HepG2 (cell line): ENCODE data around the gene DPYD. TPM values are rescaled to one million over a fixed set of nuclear protein-coding genes. Genes with fewer than 3 reads are reported as not detected.

ENCODE experiments used
- ATAC-seq: fragments of 200-7000 bp; cut with Tn5 transposase; 3 replicates; pipeline ENCODE4 v1.9.1; 2020; ENCODE audit warnings: mild to moderate bottlenecking, moderate library complexity
- BruUV-seq: library from RNA; stranded (reverse); fragments of 400-500 nt; replicated peaks from 2 replicates; lab custom pipeline; 2021; lab: Mats Ljungman, UMichigan
- CTCF ChIA-PET: fragments of 300-600 bp; formaldehyde crosslinking; extraction: SDS; loops from one replicate; lab custom pipeline; 2021; ENCODE audit warnings: low total read pairs, inconsistent platforms, low intra/inter-chr PET ratio; lab: Yijun Ruan, JAX
- POLR2A ChIA-PET: fragments of 350-600 bp; sonication (Branson Sonifier 250); formaldehyde crosslinking; loops from one replicate; lab custom pipeline; 2020; ENCODE audit warnings: antibody characterized with exemption, inconsistent platforms; lab: Yijun Ruan, JAX
- DNase-seq: peaks from one replicate; pipeline ENCODE4 v3.0.0-alpha.2; 2015; ENCODE audit warnings: low spot score
- FAIRE-seq: peaks from 3 replicates; lab custom pipeline; 2011; peaks lifted over from hg19 to GRCh38; lab: Jason Lieb, UNC
- H2AFZ ChIP-seq: one replicate; pipeline ENCODE4 v1.6.1; 2011; ENCODE audit warnings: low read length, inconsistent platforms
- H3K27ac ChIP-seq: fragments of 300-600 bp; 3 replicates; pipeline ENCODE4 v1.8.0; 2011; ENCODE audit warnings: mixed run types, mild to moderate bottlenecking, mixed read lengths, low read length, inconsistent platforms; ENCODE audit not compliant: insufficient read depth; ENCODE audit errors: extremely low read length
- H3K27me3 ChIP-seq, 2 experiments: fragments of 200-600 bp in 1 of 2; 2 replicates in 1 of 2; 3 replicates in 1 of 2; pipeline versions ENCODE4 v1.6.0 to v1.8.0; 2011; ENCODE audit warnings: low read length in 2 of 2, mild to moderate bottlenecking in 2 of 2, moderate library complexity in 2 of 2, inconsistent platforms in 1 of 2; ENCODE audit not compliant: insufficient read depth in 2 of 2, control insufficient read depth in 1 of 2
- H3K36me3 ChIP-seq, 2 experiments: fragments of 200-600 bp in 1 of 2; replicated peaks in 1 of 2; 2 replicates in 1 of 2; 3 replicates in 1 of 2; pipeline versions ENCODE4 v1.5.1 to v1.8.0; 2011; ENCODE audit warnings: low read length in 2 of 2, inconsistent platforms in 1 of 2; ENCODE audit not compliant: insufficient read depth in 2 of 2, control insufficient read depth in 1 of 2
- H3K4me1 ChIP-seq: 2 replicates; pipeline ENCODE4 v1.5.1; 2012; ENCODE audit warnings: low read length, inconsistent platforms; ENCODE audit not compliant: insufficient read depth
- H3K4me2 ChIP-seq: 2 replicates; pipeline ENCODE4 v1.6.0; 2011; ENCODE audit warnings: low read depth, low read length, inconsistent platforms
- H3K4me3 ChIP-seq, 3 experiments: fragments of 200-600 bp in 1 of 3; sonication (generic), shearing (Covaris generic) in 1 of 3; replicated peaks in 1 of 3; 2 replicates each; pipeline ENCODE4 v1.5.1; 2011 to 2016; ENCODE audit warnings: low read length in 3 of 3, inconsistent platforms in 2 of 3, low read depth in 2 of 3, mild to moderate bottlenecking in 2 of 3, control low read depth in 1 of 3, mixed read lengths in 1 of 3; ENCODE audit not compliant: insufficient read depth in 1 of 3
- H3K79me2 ChIP-seq: one replicate; pipeline ENCODE4 v1.6.1; 2011; ENCODE audit warnings: low read length, inconsistent platforms; ENCODE audit not compliant: insufficient read depth
- H3K9ac ChIP-seq: 2 replicates; pipeline ENCODE4 v1.6.0; 2011; ENCODE audit warnings: mild to moderate bottlenecking, low read depth, low read length, inconsistent platforms; ENCODE audit not compliant: insufficient read depth
- H3K9me3 ChIP-seq: 2 replicates; pipeline ENCODE4 v1.5.1; 2012; ENCODE audit warnings: mild to moderate bottlenecking, low read length
- H4K20me1 ChIP-seq: 2 replicates; pipeline ENCODE4 v1.6.0; 2011; ENCODE audit warnings: inconsistent platforms, mild to moderate bottlenecking, low read length, moderate library complexity; ENCODE audit not compliant: insufficient read depth
- ATF7-NPFF ChIP-seq: sonication (generic); formaldehyde crosslinking; IDR thresholded peaks from 2 replicates; pipeline ENCODE4 v1.8.1; 2023; ENCODE audit warnings: mild to moderate bottlenecking, low read depth, missing genetic modification reagents, moderate library complexity
- MAZ ChIP-seq, 2 experiments: sonication (generic) in 1 of 2; formaldehyde crosslinking in 1 of 2; IDR thresholded peaks; 2 replicates each; pipeline versions ENCODE4 v1.5.0 to v1.6.1; 2012 to 2020; ENCODE audit warnings: low read depth in 2 of 2, mild to moderate bottlenecking in 2 of 2, borderline replicate concordance in 1 of 2, improper control_type of control experiment in 1 of 2, low read length in 1 of 2, missing genetic modification reagents in 1 of 2, moderate library complexity in 1 of 2
- ONECUT2 ChIP-seq: sonication (generic); formaldehyde crosslinking; IDR thresholded peaks from 2 replicates; pipeline ENCODE4 v1.4.0; 2020; ENCODE audit warnings: missing genetic modification reagents
- ZNF260 ChIP-seq: sonication (generic); formaldehyde crosslinking; IDR thresholded peaks from 2 replicates; pipeline ENCODE4 v1.4.0; 2020; ENCODE audit warnings: missing genetic modification reagents, low read depth, mild to moderate bottlenecking, borderline replicate concordance
- ZNF710 ChIP-seq: sonication (generic); formaldehyde crosslinking; IDR thresholded peaks from 2 replicates; pipeline ENCODE4 v1.5.0; 2020; ENCODE audit warnings: mild to moderate bottlenecking, missing genetic modification reagents, borderline replicate concordance
- ZNF747 ChIP-seq: sonication (generic); formaldehyde crosslinking; IDR thresholded peaks from 2 replicates; pipeline ENCODE4 v1.8.1; 2023; ENCODE audit warnings: missing genetic modification reagents, mild to moderate bottlenecking, borderline replicate concordance
- ZNF766 ChIP-seq: sonication (generic); formaldehyde crosslinking; IDR thresholded peaks from 2 replicates; pipeline ENCODE4 v1.5.0; 2020; ENCODE audit warnings: missing genetic modification reagents, borderline replicate concordance
- WGBS: methylation state at CpG from one replicate; pipeline ENCODE4 v1.1.6; 2017; ENCODE audit warnings: low lambda C conversion rate; 5-methylcytosine and 5-hydroxymethylcytosine counted together
- in situ Hi-C: cut with HindIII; loops from 2 replicates; pipeline ENCODE4 v1.10.0; 2017; ENCODE audit warnings: low pct_unique_long_range_greater_than_20kb; ENCODE audit not compliant: extremely low pct_ligation_motif_present
- intact Hi-C: fragments of 100-400 bp; cut with micrococcal nuclease; formaldehyde crosslinking; loops from one replicate; pipeline ENCODE4 v1.10.0; 2022; ENCODE audit not compliant: unreplicated experiment
- polyA plus RNA-seq, 8 experiments: library from polyadenylated mRNA; depleted of rRNA in 3 of 8; stranded (reverse) in 7 of 8; unstranded in 1 of 8; fragments of >200 nt; fragmentation: Illumina TruSeq in 4 of 8; extraction: Trizol in 4 of 8; gene quantifications; 2 replicates each; pipeline versions ENCODE4 v1.2.1 to v1.2.3, GENCODE V29; 2011 to 2016; ENCODE audit warnings: low read depth in 4 of 8, missing spikeins in 1 of 8, mixed read lengths in 1 of 8; ENCODE audit not compliant: insufficient read depth in 1 of 8
- total RNA-seq, 5 experiments: library from RNA; depleted of rRNA; stranded (reverse); fragments of >200 nt; fragmentation: Illumina TruSeq; extraction: Trizol; gene quantifications; 2 replicates each; pipeline ENCODE4 v1.2.3, GENCODE V29; 2016; ENCODE audit warnings: low read depth in 1 of 5

The DPYD gene
- total and polyA plus RNA-seq, 2 of the 13 experiments (the other 11 are each of a cell fraction or from before 2014, with no cell fraction given), result 1.3 to 3.4 TPM

DNA sequence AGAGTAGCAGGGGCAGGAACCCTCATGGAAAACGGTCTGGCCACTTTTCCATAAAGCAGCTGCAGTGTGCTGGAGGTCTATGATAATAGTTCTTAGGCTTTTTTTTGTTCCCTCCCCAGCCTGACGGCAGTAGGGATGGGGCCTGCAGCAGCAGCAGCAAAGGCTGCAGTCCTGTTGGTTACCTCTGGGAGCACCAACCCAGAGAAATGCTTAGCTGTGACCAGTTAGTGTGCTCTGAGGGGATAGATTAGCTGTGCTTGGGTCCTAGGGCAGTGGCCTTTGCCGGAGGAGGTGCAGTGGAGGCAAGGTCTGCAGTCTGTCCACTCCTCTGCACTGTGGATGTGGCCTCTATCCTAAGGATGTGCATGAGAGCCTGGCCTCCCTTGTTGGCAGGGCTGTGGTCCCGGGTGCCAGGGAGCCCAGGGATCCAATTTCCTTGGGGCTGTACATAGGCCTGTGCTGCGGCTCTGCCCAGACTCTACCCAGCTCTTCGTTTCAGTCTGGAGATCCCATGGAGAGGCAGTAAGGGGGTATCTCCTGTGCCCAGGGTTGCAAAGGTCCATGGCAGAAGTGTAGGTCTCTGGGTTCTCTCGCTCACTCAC is 876.6 kb downstream of the DPYD start:
- no peaks in the 10 kb centered on the region for H4K20me1 ChIP-seq
- H3K9ac ChIP-seq, result no peak overlapping the region
- no peak overlapping the region for H3K27ac ChIP-seq
- WGBS, result 9% methylated on average over 2 of the region's 7 CpGs
- H3K4me3 ChIP-seq, result no peak overlapping the region
- H3K9me3 ChIP-seq, result peaks cover 42% of the 10 kb centered on the region; the same call in 1 of the 2 replicates
- H2AFZ ChIP-seq, result no peak overlapping the region
- H3K36me3 ChIP-seq, result no peaks in the 10 kb centered on the region
- POLR2A ChIA-PET, result no interaction called here
- no peaks in the 10 kb centered on the region for H3K79me2 ChIP-seq
- H3K4me2 ChIP-seq, result no peak overlapping the region
- CTCF ChIA-PET, result no interaction called here
- BruUV-seq, result no TSS peak
- H3K4me1 ChIP-seq, result no peaks in the 10 kb centered on the region
- DNase-seq (no peak), FAIRE-seq (no peak), ATAC-seq (peak; percentile 33; the same call in 2 of the 3 replicates)
- no peak for TF ChIP-seq ONECUT2 (CRISPR knock-in tag)
- TF ChIP-seq ZNF710 (CRISPR knock-in tag), result no peak
- no peak for TF ChIP-seq ZNF260 (CRISPR knock-in tag)
- no peak for TF ChIP-seq ATF7-NPFF
- no peak for TF ChIP-seq ZNF747 (CRISPR knock-in tag)
- TF ChIP-seq MAZ (IDR thresholded peaks at IDR 0.05; ENCODE audit: borderline replicate concordance, low read depth, low read length), result no peak
- TF ChIP-seq MAZ (CRISPR knock-in tag; IDR thresholded peaks at IDR 0.05; ENCODE audit: low read depth), result no peak
- TF ChIP-seq ZNF766 (CRISPR knock-in tag), result no peak
- intact Hi-C loops (no loop called here), in situ Hi-C loops (no loop called here)
- H3K27me3 ChIP-seq, result no peaks in the 10 kb centered on the region
